HepG2 (cell line): Measurements from ENCODE around the gene HTR3B. TPM values are rescaled to one million over a fixed set of nuclear protein-coding genes. Genes with fewer than 3 reads are reported as not detected.

ENCODE experiments used
- ATAC-seq: fragments of 200-7000 bp; cut with Tn5 transposase; 3 replicates; pipeline ENCODE4 v1.9.1; 2020; ENCODE audit warnings: mild to moderate bottlenecking, moderate library complexity
- BruUV-seq: library from RNA; stranded (reverse); fragments of 400-500 nt; replicated peaks from 2 replicates; lab custom pipeline; 2021; lab: Mats Ljungman, UMichigan
- CTCF ChIA-PET: fragments of 300-600 bp; formaldehyde crosslinking; extraction: SDS; loops from one replicate; lab custom pipeline; 2021; ENCODE audit warnings: low total read pairs, inconsistent platforms, low intra/inter-chr PET ratio; lab: Yijun Ruan, JAX
- POLR2A ChIA-PET: fragments of 350-600 bp; sonication (Branson Sonifier 250); formaldehyde crosslinking; loops from one replicate; lab custom pipeline; 2020; ENCODE audit warnings: antibody characterized with exemption, inconsistent platforms; lab: Yijun Ruan, JAX
- DNase-seq: peaks from one replicate; pipeline ENCODE4 v3.0.0-alpha.2; 2015; ENCODE audit warnings: low spot score
- FAIRE-seq: peaks from 3 replicates; lab custom pipeline; 2011; peaks lifted over from hg19 to GRCh38; lab: Jason Lieb, UNC
- H2AFZ ChIP-seq: one replicate; pipeline ENCODE4 v1.6.1; 2011; ENCODE audit warnings: low read length, inconsistent platforms
- H3K27ac ChIP-seq: fragments of 300-600 bp; 3 replicates; pipeline ENCODE4 v1.8.0; 2011; ENCODE audit warnings: mixed run types, mild to moderate bottlenecking, mixed read lengths, low read length, inconsistent platforms; ENCODE audit not compliant: insufficient read depth; ENCODE audit errors: extremely low read length
- H3K27me3 ChIP-seq, 2 experiments: fragments of 200-600 bp in 1 of 2; 2 replicates in 1 of 2; 3 replicates in 1 of 2; pipeline versions ENCODE4 v1.6.0 to v1.8.0; 2011; ENCODE audit warnings: low read length in 2 of 2, mild to moderate bottlenecking in 2 of 2, moderate library complexity in 2 of 2, inconsistent platforms in 1 of 2; ENCODE audit not compliant: insufficient read depth in 2 of 2, control insufficient read depth in 1 of 2
- H3K36me3 ChIP-seq, 2 experiments: fragments of 200-600 bp in 1 of 2; replicated peaks in 1 of 2; 2 replicates in 1 of 2; 3 replicates in 1 of 2; pipeline versions ENCODE4 v1.5.1 to v1.8.0; 2011; ENCODE audit warnings: low read length in 2 of 2, inconsistent platforms in 1 of 2; ENCODE audit not compliant: insufficient read depth in 2 of 2, control insufficient read depth in 1 of 2
- H3K4me1 ChIP-seq: 2 replicates; pipeline ENCODE4 v1.5.1; 2012; ENCODE audit warnings: low read length, inconsistent platforms; ENCODE audit not compliant: insufficient read depth
- H3K4me2 ChIP-seq: 2 replicates; pipeline ENCODE4 v1.6.0; 2011; ENCODE audit warnings: low read depth, low read length, inconsistent platforms
- H3K4me3 ChIP-seq, 3 experiments: fragments of 200-600 bp in 1 of 3; sonication (generic), shearing (Covaris generic) in 1 of 3; replicated peaks in 1 of 3; 2 replicates each; pipeline ENCODE4 v1.5.1; 2011 to 2016; ENCODE audit warnings: low read length in 3 of 3, inconsistent platforms in 2 of 3, low read depth in 2 of 3, mild to moderate bottlenecking in 2 of 3, control low read depth in 1 of 3, mixed read lengths in 1 of 3; ENCODE audit not compliant: insufficient read depth in 1 of 3
- H3K79me2 ChIP-seq: one replicate; pipeline ENCODE4 v1.6.1; 2011; ENCODE audit warnings: low read length, inconsistent platforms; ENCODE audit not compliant: insufficient read depth
- H3K9ac ChIP-seq: 2 replicates; pipeline ENCODE4 v1.6.0; 2011; ENCODE audit warnings: mild to moderate bottlenecking, low read depth, low read length, inconsistent platforms; ENCODE audit not compliant: insufficient read depth
- H3K9me3 ChIP-seq: 2 replicates; pipeline ENCODE4 v1.5.1; 2012; ENCODE audit warnings: mild to moderate bottlenecking, low read length
- H4K20me1 ChIP-seq: 2 replicates; pipeline ENCODE4 v1.6.0; 2011; ENCODE audit warnings: inconsistent platforms, mild to moderate bottlenecking, low read length, moderate library complexity; ENCODE audit not compliant: insufficient read depth
- AHR ChIP-seq: IDR thresholded peaks from 2 replicates; pipeline ENCODE4 v1.6.1; 2018; ENCODE audit warnings: missing genetic modification reagents, missing compliant biosample characterization
- BRD4 ChIP-seq: sonication (generic); formaldehyde crosslinking; IDR thresholded peaks from 2 replicates; pipeline ENCODE4 v1.4.0; 2020; ENCODE audit warnings: missing genetic modification reagents
- CHD4 ChIP-seq: fragments of 200-600 bp; sonication (generic); IDR thresholded peaks from 2 replicates; pipeline ENCODE4 v1.7.0; 2017; ENCODE audit warnings: mild to moderate bottlenecking, low read length, borderline replicate concordance
- CTCF ChIP-seq: sonication (generic); formaldehyde crosslinking; IDR thresholded peaks from 2 replicates; pipeline ENCODE4 v1.5.0; 2020; ENCODE audit warnings: mild to moderate bottlenecking, missing genetic modification reagents, moderate library complexity
- KLF16 ChIP-seq, 2 experiments: sonication (generic) in 1 of 2; formaldehyde crosslinking in 1 of 2; IDR thresholded peaks; 2 replicates each; pipeline versions ENCODE4 v1.6.1 to v1.8.0; 2016 to 2023; ENCODE audit warnings: missing genetic modification reagents in 2 of 2, missing compliant biosample characterization in 1 of 2
- RAD21 ChIP-seq: fragments of 450-650 bp; formaldehyde crosslinking; IDR thresholded peaks from 2 replicates; pipeline ENCODE4 v1.5.0; 2020; ENCODE audit warnings: mild to moderate bottlenecking
- RELA ChIP-seq: sonication (generic); formaldehyde crosslinking; IDR thresholded peaks from 2 replicates; pipeline ENCODE4 v1.4.0; 2020; ENCODE audit warnings: missing genetic modification reagents
- SMC3 ChIP-seq: IDR thresholded peaks from 2 replicates; pipeline ENCODE4 v1.6.1; 2011; ENCODE audit warnings: low read length, improper control_type of control experiment
- STAG1 ChIP-seq: sonication (generic); formaldehyde crosslinking; IDR thresholded peaks from 2 replicates; pipeline ENCODE4 v1.4.0; 2020; ENCODE audit warnings: missing genetic modification reagents
- ZBTB7A ChIP-seq: sonication (generic); formaldehyde crosslinking; IDR thresholded peaks from 2 replicates; pipeline ENCODE4 v1.8.0; 2022; ENCODE audit warnings: mild to moderate bottlenecking, missing genetic modification reagents
- ZNF44 ChIP-seq: sonication (generic); formaldehyde crosslinking; IDR thresholded peaks from 2 replicates; pipeline ENCODE4 v1.5.1; 2020; ENCODE audit warnings: mild to moderate bottlenecking, missing genetic modification reagents
- WGBS: methylation state at CpG from one replicate; pipeline ENCODE4 v1.1.6; 2017; ENCODE audit warnings: low lambda C conversion rate; 5-methylcytosine and 5-hydroxymethylcytosine counted together
- in situ Hi-C: cut with HindIII; loops from 2 replicates; pipeline ENCODE4 v1.10.0; 2017; ENCODE audit warnings: low pct_unique_long_range_greater_than_20kb; ENCODE audit not compliant: extremely low pct_ligation_motif_present
- intact Hi-C: fragments of 100-400 bp; cut with micrococcal nuclease; formaldehyde crosslinking; loops from one replicate; pipeline ENCODE4 v1.10.0; 2022; ENCODE audit not compliant: unreplicated experiment
- polyA plus RNA-seq, 8 experiments: library from polyadenylated mRNA; depleted of rRNA in 3 of 8; stranded (reverse) in 7 of 8; unstranded in 1 of 8; fragments of >200 nt; fragmentation: Illumina TruSeq in 4 of 8; extraction: Trizol in 4 of 8; gene quantifications; 2 replicates each; pipeline versions ENCODE4 v1.2.1 to v1.2.3, GENCODE V29; 2011 to 2016; ENCODE audit warnings: low read depth in 4 of 8, missing spikeins in 1 of 8, mixed read lengths in 1 of 8; ENCODE audit not compliant: insufficient read depth in 1 of 8
- total RNA-seq, 5 experiments: library from RNA; depleted of rRNA; stranded (reverse); fragments of >200 nt; fragmentation: Illumina TruSeq; extraction: Trizol; gene quantifications; 2 replicates each; pipeline ENCODE4 v1.2.3, GENCODE V29; 2016; ENCODE audit warnings: low read depth in 1 of 5

Gene HTR3B
- total and polyA plus RNA-seq, 2 of the 13 experiments (the other 11 are each of a cell fraction or from before 2014, with no cell fraction given) = 0.09 to 1.7 TPM

- no peaks in the 10 kb centered on the region for H3K79me2 ChIP-seq
- H3K27ac ChIP-seq = no peak overlapping the region
- WGBS = 8% methylated on average over 7 of the region's 7 CpGs
- H3K27me3 ChIP-seq = peaks cover 0 to 1% of the 10 kb centered on the region in 2 experiments; a peak in 4 of 5 replicates
- no peaks in the 10 kb centered on the region for H4K20me1 ChIP-seq
- ChIA-PET POLR2A (no interaction called here), CTCF (no interaction called here)
- H3K9me3 ChIP-seq = no peaks in the 10 kb centered on the region
- no peaks in the 10 kb centered on the region for H3K36me3 ChIP-seq
- H3K9ac ChIP-seq = no peak overlapping the region
- no peak overlapping the region for H2AFZ ChIP-seq
- no peak for FAIRE-seq
- in situ Hi-C loops (loop anchor here (5.0 kb wide), 1 partner anchor 270 kb away; no protein-coding TSS in a partner anchor), intact Hi-C loops (no loop called here)
- no peaks in the 10 kb centered on the region for H3K4me1 ChIP-seq
- TF ChIP-seq BRD4 (CRISPR knock-in tag) (no peak), ZBTB7A (CRISPR knock-in tag) (no peak), AHR (CRISPR knock-in tag) (no peak)
- ATAC-seq = no peak
- DNase-seq = no peak
- no TSS peak for BruUV-seq
- no peak overlapping the region for H3K4me2 ChIP-seq
- H3K4me3 ChIP-seq = no peak overlapping the region
These were observed 88.0 kb downstream of the HTR3B start for GRCh38 chr11:113992459-113993110.

- peaks cover 0 to 2% of the 10 kb centered on the region in 2 experiments; a peak in 3 of 5 replicates for H3K27me3 ChIP-seq
- peak; percentile 63; the same call in 2 of the 3 replicates for ATAC-seq
- WGBS = 0% methylated on average over 3 of the region's 6 CpGs
- H3K36me3 ChIP-seq = no peaks in the 10 kb centered on the region
- FAIRE-seq = no peak
- no peak overlapping the region for H3K27ac ChIP-seq
- POLR2A ChIA-PET = no interaction called here
- no peak overlapping the region for H3K4me3 ChIP-seq
- H3K9me3 ChIP-seq = no peaks in the 10 kb centered on the region
- H3K4me2 ChIP-seq = no peak overlapping the region
- in situ Hi-C loops (loop anchor here (5.0 kb wide), 1 partner anchor 268 kb away; no protein-coding TSS in a partner anchor), intact Hi-C loops (loop anchor here (1.0 kb wide), 2 partner anchors 98 to 267 kb away; no protein-coding TSS in a partner anchor)
- H3K79me2 ChIP-seq = no peaks in the 10 kb centered on the region
- no peaks in the 10 kb centered on the region for H3K4me1 ChIP-seq
- no peak overlapping the region for H2AFZ ChIP-seq
- H4K20me1 ChIP-seq = no peaks in the 10 kb centered on the region
- CTCF ChIA-PET = interaction anchor here (1.8 to 2.5 kb wide), 3 partner anchors 98 to 267 kb away, joined by 3 to 34 read pairs (median 8); no protein-coding TSS in a partner anchor
- peak; percentile 46; the same call in 1 of the 2 replicates for TF ChIP-seq RAD21 (CRISPR knock-in tag)
- TF ChIP-seq KLF16 (CRISPR knock-in tag; IDR thresholded peaks at IDR 0.05) = no peak
- peak; percentile 69 for TF ChIP-seq SMC3
- TF ChIP-seq STAG1 (CRISPR knock-in tag) = peak; percentile 67
- TF ChIP-seq CTCF (CRISPR knock-in tag) = peak; percentile 64
- TF ChIP-seq ZNF44 (CRISPR knock-in tag) = no peak
- no peak for TF ChIP-seq CHD4
- no peak for TF ChIP-seq RELA (CRISPR knock-in tag)
- no peak overlapping the region for H3K9ac ChIP-seq
- BruUV-seq = no TSS peak
- no peak for DNase-seq
These were observed 89.7 kb downstream of the HTR3B start for GRCh38 chr11:113994077-113994954.
